Measurements from ENCODE around the gene NATD1. TPM values are rescaled to one million over a fixed set of nuclear protein-coding genes. Genes with fewer than 3 reads are reported as not detected.
"Not testable (repeated sequence)": the region's sequence is repeated elsewhere in the genome, so short reads cannot be mapped to it uniquely, and the experiment has no call there.

NATD1 gene
- total RNA-seq, 2 experiments from 2014 or later: 7.2 to 8.3 TPM

DNA sequence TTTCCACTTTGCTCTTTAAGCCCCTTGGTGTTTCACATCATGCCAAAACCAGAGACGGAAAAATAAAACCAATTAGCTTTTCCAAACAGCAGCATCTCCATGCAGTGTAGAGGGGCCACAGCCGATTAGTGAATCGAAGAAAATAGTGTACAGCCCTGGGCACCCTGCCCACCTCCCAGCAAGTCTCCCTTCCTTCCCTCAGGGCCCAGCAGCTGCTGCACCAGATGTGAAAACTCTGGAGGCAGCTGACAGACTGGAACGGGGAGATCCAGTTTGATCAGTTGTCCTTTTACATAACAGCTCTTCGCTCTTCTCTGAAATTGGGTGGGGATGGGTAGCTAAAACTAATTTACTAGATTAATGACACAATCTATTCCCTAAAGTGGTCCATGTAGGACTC, 58.5 kb downstream of the NATD1 start:
- Mint-ChIP-seq H3K4me1 (peaks cover 17% of the 10 kb centered on the region), H3K27me3 (no peaks in the 10 kb centered on the region), H3K9me3 (no peaks in the 10 kb centered on the region), H3K36me3 (ENCODE audit: low read depth) (peaks cover 44% of the 10 kb centered on the region), H3K4me3 (no peak overlapping the region), H3K27ac (no peak overlapping the region)
- POLR2A ChIA-PET: no interaction called here
- DNase-seq: no peak
- CTCF ChIA-PET: interaction anchor here (1.2 kb wide), 1 partner anchor 19 kb away, joined by 4 read pairs; no protein-coding TSS in a partner anchor

DNA sequence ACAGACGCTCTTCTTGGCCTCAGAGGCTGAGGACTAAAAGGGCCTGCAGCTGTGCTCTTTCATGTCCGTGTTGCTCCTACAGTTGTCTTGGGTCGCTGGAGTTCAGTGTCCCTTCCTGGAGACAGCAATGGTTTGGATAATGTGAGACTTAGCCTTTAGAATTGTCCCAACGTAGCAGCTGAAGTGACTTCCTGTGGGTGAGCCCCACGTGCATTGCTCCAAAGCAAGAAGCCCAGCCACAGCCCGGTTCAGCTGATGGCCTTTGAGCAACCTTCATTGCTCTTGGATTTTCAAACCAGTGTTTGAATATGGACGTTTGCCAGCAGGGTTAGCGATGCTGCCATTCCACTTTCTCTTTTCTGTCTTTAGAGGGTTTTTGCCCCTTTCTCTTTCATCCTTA, 59.0 kb downstream of the NATD1 start:
- ChIA-PET POLR2A (no interaction called here), CTCF (interaction anchor here (1.2 to 1.3 kb wide), 2 partner anchors 19 to 67 kb away, joined by 3 to 4 read pairs; partner anchors contain the start of gene DHRS7B)
- no peak for DNase-seq
- Mint-ChIP-seq H3K27me3 (no peaks in the 10 kb centered on the region), H3K36me3 (ENCODE audit: low read depth) (peaks cover 44% of the 10 kb centered on the region), H3K4me1 (peaks cover 17% of the 10 kb centered on the region), H3K4me3 (no peak overlapping the region), H3K9me3 (no peaks in the 10 kb centered on the region), H3K27ac (no peak overlapping the region)

DNA sequence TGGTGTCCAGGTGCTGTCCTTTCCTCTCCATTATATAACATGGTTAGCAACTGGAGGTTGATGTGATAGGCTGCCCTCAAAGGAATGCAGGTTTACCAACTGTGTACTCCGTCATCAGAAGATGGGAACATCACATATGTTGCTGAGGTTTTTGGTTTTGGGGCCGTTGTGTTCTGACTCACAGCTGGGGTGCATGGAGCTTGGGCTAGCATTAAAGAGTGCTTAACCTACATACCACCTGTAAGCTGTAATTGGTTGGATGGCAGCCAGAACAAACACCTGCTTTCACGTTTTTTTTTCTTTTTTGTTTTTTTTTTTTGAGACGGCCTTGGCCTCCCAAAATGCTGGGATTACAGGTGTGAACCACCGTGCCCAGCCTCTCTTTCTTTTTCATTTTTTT, 60.2 kb downstream of the NATD1 start:
- Mint-ChIP-seq H3K4me3 (no peak overlapping the region), H3K4me1 (peaks cover 17% of the 10 kb centered on the region), H3K27me3 (no peaks in the 10 kb centered on the region), H3K9me3 (no peaks in the 10 kb centered on the region), H3K36me3 (ENCODE audit: low read depth) (peaks cover 36% of the 10 kb centered on the region), H3K27ac (no peak overlapping the region)
- ChIA-PET CTCF (interaction anchor here (1.1 to 1.3 kb wide), 2 partner anchors 66 to 150 kb away, joined by 3 read pairs; partner anchors contain the start of genes DHRS7B and USP22), POLR2A (no interaction called here)
- no peak for DNase-seq

DNA sequence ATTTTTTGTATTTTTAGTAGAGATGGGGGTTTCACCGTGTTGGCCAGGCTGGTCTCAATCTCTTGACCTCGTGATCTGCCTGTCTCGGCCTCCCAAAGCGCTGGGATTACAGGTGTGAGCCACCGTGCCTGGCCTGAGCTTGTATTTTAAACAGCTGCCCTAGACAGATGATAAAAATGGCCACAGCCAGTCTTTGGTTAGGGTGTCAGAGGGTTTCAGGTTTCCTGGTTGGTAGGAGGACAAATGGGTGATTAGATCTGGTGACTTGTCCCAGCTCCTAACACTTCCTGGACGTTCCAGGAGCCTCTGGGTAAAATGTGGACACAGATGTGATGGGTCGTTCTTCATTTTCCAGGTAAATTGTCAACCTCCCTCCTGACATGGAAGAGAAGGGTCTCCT, 60.8 kb downstream of the NATD1 start:
- not testable (repeated sequence) for H3K27ac Mint-ChIP-seq, H3K9me3 Mint-ChIP-seq, DNase-seq, H3K4me3 Mint-ChIP-seq, H3K27me3 Mint-ChIP-seq
- Mint-ChIP-seq H3K36me3 (ENCODE audit: low read depth) (peaks cover 30% of the 10 kb centered on the region), H3K4me1 (peaks cover 17% of the 10 kb centered on the region)
- POLR2A ChIA-PET: interaction anchor here (1.1 kb wide), 1 partner anchor 20 kb away, joined by 3 read pairs; no protein-coding TSS in a partner anchor
- CTCF ChIA-PET: interaction anchor here (1.1 to 1.5 kb wide), 2 partner anchors 73 to 149 kb away, joined by 3 to 6 read pairs; partner anchors contain the start of gene USP22

DNA sequence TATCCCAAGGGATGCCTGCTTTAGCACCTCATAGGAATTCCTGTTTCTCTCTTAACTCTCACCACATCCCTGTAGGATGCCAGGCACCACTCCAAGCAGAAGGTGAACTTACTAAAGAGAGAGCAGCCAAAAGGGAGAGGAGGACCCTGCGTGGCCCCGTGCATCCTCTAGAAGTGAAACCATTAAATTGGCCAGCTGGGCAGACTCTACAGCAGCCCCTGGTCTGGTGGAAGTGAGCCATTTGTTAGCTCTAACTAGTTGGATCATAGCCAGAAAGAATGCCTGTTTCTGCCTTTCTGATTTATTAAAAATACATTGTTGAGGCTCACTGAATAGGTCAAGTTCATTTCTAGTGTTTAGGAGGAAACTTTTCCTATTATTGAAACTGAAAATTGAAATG, 61.5 kb downstream of the NATD1 start:
- Mint-ChIP-seq H3K27ac (no peak overlapping the region), H3K36me3 (ENCODE audit: low read depth) (peaks cover 23% of the 10 kb centered on the region), H3K4me3 (no peak overlapping the region), H3K4me1 (peaks cover 17% of the 10 kb centered on the region), H3K9me3 (no peaks in the 10 kb centered on the region), H3K27me3 (no peaks in the 10 kb centered on the region)
- POLR2A ChIA-PET: interaction anchor here (1.1 kb wide), 1 partner anchor 21 kb away, joined by 3 read pairs; no protein-coding TSS in a partner anchor
- CTCF ChIA-PET: interaction anchor here (1.5 kb wide), 1 partner anchor 73 kb away, joined by 6 read pairs; no protein-coding TSS in a partner anchor
- no peak for DNase-seq

DNA sequence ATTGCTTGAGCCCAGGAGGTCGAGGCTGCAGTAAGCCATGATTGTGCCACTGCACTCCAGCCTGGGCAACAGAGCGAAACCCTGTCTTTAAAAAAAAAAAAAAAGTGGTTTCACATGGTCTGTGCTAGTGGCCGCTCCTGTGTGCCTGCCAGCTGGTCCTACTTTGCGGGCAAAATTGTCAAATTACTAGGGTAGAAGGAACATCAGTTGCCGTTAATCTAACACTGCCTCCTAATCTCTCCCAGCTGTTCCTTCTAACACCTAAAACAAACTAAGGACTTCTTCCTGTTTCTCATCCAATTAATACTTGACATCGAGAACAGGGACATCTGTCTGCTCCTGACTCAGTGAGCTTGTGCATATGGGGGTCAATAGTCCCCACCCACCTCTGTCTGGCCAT, 63.1 kb downstream of the NATD1 start:
- POLR2A ChIA-PET: no interaction called here
- Mint-ChIP-seq H3K4me1 (peaks cover 17% of the 10 kb centered on the region), H3K27me3 (no peaks in the 10 kb centered on the region), H3K27ac (no peak overlapping the region), H3K9me3 (no peaks in the 10 kb centered on the region), H3K36me3 (ENCODE audit: low read depth) (peaks cover 20% of the 10 kb centered on the region), H3K4me3 (no peak overlapping the region)
- CTCF ChIA-PET: no interaction called here
- no peak for DNase-seq

DNA sequence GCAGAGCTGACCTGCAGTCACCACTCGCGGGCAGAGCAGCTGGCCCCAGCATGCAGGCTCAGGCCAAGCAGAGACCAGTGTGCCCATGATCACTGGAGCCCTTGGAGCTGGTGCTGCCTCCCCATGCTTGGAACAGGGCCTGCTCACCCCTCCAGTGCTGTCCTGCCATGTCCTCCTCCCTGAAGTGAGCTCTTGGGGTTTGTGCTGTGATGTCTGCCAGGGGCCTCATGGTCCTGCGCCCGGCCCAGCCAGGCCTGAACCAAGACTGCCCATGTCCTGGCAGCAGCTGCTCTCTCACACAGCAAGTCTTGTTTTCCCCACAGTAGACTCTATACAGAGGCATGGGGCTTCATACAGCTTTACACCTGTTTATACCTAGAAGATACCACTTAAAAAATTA, 63.8 kb downstream of the NATD1 start:
- H3K9me3 Mint-ChIP-seq: no peaks in the 10 kb centered on the region
- peaks cover 21% of the 10 kb centered on the region for H3K36me3 Mint-ChIP-seq (ENCODE audit: low read depth)
- ChIA-PET POLR2A (no interaction called here), CTCF (interaction anchor here (0.6 kb wide), 1 partner anchor 1196 kb away, joined by 6 read pairs; no protein-coding TSS in a partner anchor)
- H3K4me1 Mint-ChIP-seq: peaks cover 12% of the 10 kb centered on the region
- DNase-seq: no peak
- no peak overlapping the region for H3K27ac Mint-ChIP-seq
- H3K4me3 Mint-ChIP-seq: no peak overlapping the region
- H3K27me3 Mint-ChIP-seq: no peaks in the 10 kb centered on the region

Other genes with a start within 250 kb of the NATD1 start
- gene USP22, start 210.4 kb downstream of the NATD1 start, total RNA-seq: 100 to 1,000 TPM; 149 to 156 TPM
- gene DHRS7B, start 126.4 kb downstream of the NATD1 start, total RNA-seq: 10 to 100 TPM; 12.1 to 15.3 TPM
- 10 to 100 TPM; 23.2 to 23.3 TPM for gene TMEM11, start 39.2 kb downstream of the NATD1 start, total RNA-seq
- gene MAP2K3, start 31.3 kb upstream of the NATD1 start, total RNA-seq: 10 to 100 TPM; 74.2 to 76.0 TPM
- not detected for gene KCNJ12, start 122.9 kb upstream of the NATD1 start, total RNA-seq